Osteoblast (primary cell): ENCODE results near the gene TBC1D5. TPM values are rescaled to one million over a fixed set of nuclear protein-coding genes. Genes with fewer than 3 reads are reported as not detected.

Source experiments
- DNase-seq: peaks from one replicate; pipeline ENCODE4 v3.0.0; 2011; ENCODE audit warnings: low spot score, mixed read lengths; ENCODE audit not compliant: insufficient read length; ENCODE audit errors: missing footprints
- H2AFZ ChIP-seq: 2 replicates; pipeline ENCODE4 v1.6.0; 2011; ENCODE audit warnings: mild to moderate bottlenecking, low read length
- H3K27ac ChIP-seq: 2 replicates; pipeline ENCODE4 v1.5.1; 2011; ENCODE audit warnings: mild to moderate bottlenecking, low read depth, low read length, moderate library complexity
- H3K27me3 ChIP-seq: 2 replicates; pipeline ENCODE4 v1.6.0; 2012; ENCODE audit warnings: mild to moderate bottlenecking, control low read depth, inconsistent platforms, low read length, moderate library complexity; ENCODE audit not compliant: insufficient read depth
- H3K36me3 ChIP-seq: 2 replicates; pipeline ENCODE4 v1.5.1; 2011; ENCODE audit warnings: mild to moderate bottlenecking, low read length, control low read depth, moderate library complexity; ENCODE audit not compliant: insufficient read depth
- H3K4me1 ChIP-seq: 2 replicates; pipeline ENCODE4 v1.5.1; 2011; ENCODE audit warnings: mild to moderate bottlenecking, low read length, control low read depth, moderate library complexity; ENCODE audit not compliant: insufficient read depth
- H3K4me2 ChIP-seq: 2 replicates; pipeline ENCODE4 v1.6.0; 2011; ENCODE audit warnings: mild to moderate bottlenecking, low read length; ENCODE audit not compliant: insufficient read depth
- H3K4me3 ChIP-seq: fragments of 200-600 bp; sonication (generic); 3 replicates; pipeline ENCODE4 v1.5.1; 2012; ENCODE audit warnings: mild to moderate bottlenecking, low read length, inconsistent platforms; ENCODE audit not compliant: insufficient read depth
- H3K79me2 ChIP-seq: 2 replicates; pipeline ENCODE4 v1.6.0; 2012; ENCODE audit warnings: mild to moderate bottlenecking, low read length, control low read depth, inconsistent platforms; ENCODE audit not compliant: insufficient read depth
- H3K9me3 ChIP-seq: 2 replicates; pipeline ENCODE4 v1.5.1; 2011; ENCODE audit warnings: low read depth, low read length, control low read depth
- H4K20me1 ChIP-seq: 2 replicates; pipeline ENCODE4 v1.6.0; 2012; ENCODE audit warnings: mild to moderate bottlenecking, low read length, control low read depth; ENCODE audit not compliant: insufficient read depth
- total RNA-seq: library from RNA; depleted of rRNA; stranded (reverse); fragments of >200 nt; gene quantifications from 2 replicates; pipeline ENCODE4 v1.2.3, GENCODE V29; 2012
- TF ChIP-seq, protein P1 (sequence below): IDR thresholded peaks from 2 replicates; pipeline ENCODE4 v1.5.1; 2011; ENCODE audit warnings: mild to moderate bottlenecking, low read depth, low read length, moderate library complexity; ENCODE audit errors: extremely low read depth

TBC1D5 gene
- total RNA-seq, 1 donor, result 117 TPM

DNA sequence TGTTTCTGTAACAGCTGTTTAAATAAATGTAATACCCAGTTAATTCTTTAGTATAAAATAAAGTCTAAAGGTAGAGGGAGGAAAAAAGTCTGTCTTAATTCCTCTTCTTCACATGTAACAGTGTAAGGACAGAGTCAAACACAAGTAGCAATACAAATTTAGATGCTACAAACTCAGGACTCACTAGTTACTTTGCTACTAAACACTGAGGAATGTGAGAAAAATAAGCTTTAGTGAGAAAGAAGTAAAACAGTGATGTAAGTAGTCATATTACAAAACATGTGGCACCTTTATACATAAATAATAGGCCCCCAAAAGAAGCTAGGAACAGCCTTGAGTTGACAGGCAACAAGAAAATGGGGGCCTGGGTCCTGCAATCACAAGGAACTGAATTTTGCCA, 113.0 kb downstream of the TBC1D5 start:
- Histone ChIP-seq H3K4me3 (no peak overlapping the region), H3K36me3 (no peaks in the 10 kb centered on the region), H2AFZ (no peak overlapping the region), H3K27ac (no peak overlapping the region), H3K4me1 (peaks cover 11% of the 10 kb centered on the region), H3K27me3 (no peaks in the 10 kb centered on the region), H3K9me3 (no peaks in the 10 kb centered on the region), H4K20me1 (no peaks in the 10 kb centered on the region), H3K4me2 (no peak overlapping the region), H3K79me2 (peaks cover 3% of the 10 kb centered on the region)
- DNase-seq, result no peak
- TF ChIP-seq, protein P1, sequence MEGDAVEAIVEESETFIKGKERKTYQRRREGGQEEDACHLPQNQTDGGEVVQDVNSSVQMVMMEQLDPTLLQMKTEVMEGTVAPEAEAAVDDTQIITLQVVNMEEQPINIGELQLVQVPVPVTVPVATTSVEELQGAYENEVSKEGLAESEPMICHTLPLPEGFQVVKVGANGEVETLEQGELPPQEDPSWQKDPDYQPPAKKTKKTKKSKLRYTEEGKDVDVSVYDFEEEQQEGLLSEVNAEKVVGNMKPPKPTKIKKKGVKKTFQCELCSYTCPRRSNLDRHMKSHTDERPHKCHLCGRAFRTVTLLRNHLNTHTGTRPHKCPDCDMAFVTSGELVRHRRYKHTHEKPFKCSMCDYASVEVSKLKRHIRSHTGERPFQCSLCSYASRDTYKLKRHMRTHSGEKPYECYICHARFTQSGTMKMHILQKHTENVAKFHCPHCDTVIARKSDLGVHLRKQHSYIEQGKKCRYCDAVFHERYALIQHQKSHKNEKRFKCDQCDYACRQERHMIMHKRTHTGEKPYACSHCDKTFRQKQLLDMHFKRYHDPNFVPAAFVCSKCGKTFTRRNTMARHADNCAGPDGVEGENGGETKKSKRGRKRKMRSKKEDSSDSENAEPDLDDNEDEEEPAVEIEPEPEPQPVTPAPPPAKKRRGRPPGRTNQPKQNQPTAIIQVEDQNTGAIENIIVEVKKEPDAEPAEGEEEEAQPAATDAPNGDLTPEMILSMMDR, result no peak

DNA sequence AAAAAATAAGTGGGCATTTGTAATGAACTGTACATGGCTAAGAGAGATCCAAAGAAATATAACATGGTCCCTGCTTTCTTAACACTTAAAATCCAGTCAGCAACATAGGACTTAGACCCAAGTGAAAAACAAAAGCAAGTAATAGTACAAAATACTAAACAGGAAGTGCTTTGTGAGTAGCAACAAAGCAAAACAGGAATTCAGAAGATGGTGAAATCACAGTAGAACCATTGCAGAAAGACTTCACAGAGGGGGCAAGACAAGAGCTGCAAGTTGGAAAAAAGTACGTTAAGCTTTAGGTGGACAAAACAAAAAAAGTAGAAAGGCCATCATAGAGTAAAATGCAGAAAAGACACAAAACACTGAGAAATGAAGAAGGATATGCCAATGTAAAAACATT, 116.0 kb downstream of the TBC1D5 start:
- H3K4me2 ChIP-seq, result no peak overlapping the region
- H3K27me3 ChIP-seq, result no peaks in the 10 kb centered on the region
- H3K36me3 ChIP-seq, result no peaks in the 10 kb centered on the region
- no peak overlapping the region for H3K27ac ChIP-seq
- no peak overlapping the region for H3K4me3 ChIP-seq
- no peak for DNase-seq
- H2AFZ ChIP-seq, result no peak overlapping the region
- H3K9me3 ChIP-seq, result no peaks in the 10 kb centered on the region
- H3K4me1 ChIP-seq, result no peaks in the 10 kb centered on the region
- no peaks in the 10 kb centered on the region for H4K20me1 ChIP-seq
- TF ChIP-seq, protein P1, result no peak
- H3K79me2 ChIP-seq, result peaks cover under 1% of the 10 kb centered on the region

DNA sequence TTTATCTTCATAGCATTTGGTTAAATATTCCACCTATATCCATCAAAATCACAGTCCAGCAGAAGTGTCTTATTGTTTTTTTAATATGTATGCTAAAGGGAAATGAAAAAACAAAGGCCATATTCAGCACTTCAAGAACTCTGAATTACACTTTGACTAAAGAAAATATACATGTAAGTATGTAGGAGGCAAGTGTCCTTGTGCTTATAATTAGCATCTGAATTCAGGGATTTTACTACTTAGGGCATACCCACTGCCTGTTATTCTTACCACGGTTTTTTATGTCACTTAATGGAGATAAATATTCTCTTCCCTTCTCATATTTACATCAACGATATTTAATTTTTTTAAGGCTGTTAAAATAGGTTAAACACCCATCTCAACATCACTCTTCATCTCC, 117.3 kb downstream of the TBC1D5 start:
- Histone ChIP-seq H4K20me1 (no peaks in the 10 kb centered on the region), H3K79me2 (no peaks in the 10 kb centered on the region), H3K27ac (no peak overlapping the region), H3K4me2 (no peak overlapping the region), H3K9me3 (no peaks in the 10 kb centered on the region), H3K4me1 (no peaks in the 10 kb centered on the region), H2AFZ (no peak overlapping the region), H3K4me3 (no peak overlapping the region), H3K27me3 (no peaks in the 10 kb centered on the region), H3K36me3 (no peaks in the 10 kb centered on the region)
- DNase-seq, result no peak
- TF ChIP-seq, protein P1, result no peak

DNA sequence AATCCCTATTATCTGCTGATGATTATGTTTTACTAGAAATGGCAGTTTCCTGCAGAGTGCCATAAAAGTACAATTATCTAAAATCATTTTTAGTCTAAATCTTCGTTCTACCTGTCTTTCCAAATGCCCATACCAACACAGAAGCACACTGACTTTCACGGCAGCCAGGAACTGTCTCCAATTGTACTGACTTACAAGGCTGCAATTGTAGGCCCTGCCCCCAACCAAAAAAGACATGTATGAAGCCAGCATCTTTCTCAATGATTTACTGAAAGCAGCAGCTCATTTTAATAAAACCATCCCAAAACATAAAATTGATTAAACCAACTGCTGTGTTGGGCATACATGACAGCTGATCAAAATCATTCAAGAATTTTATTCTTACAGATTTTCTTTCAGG, 119.0 kb downstream of the TBC1D5 start:
- no peaks in the 10 kb centered on the region for H4K20me1 ChIP-seq
- DNase-seq, result no peak

More for the DNA sequence above, 119.0 kb downstream of the TBC1D5 start:
- Histone ChIP-seq H3K4me2 (no peak overlapping the region), H3K4me1 (no peaks in the 10 kb centered on the region), H2AFZ (no peak overlapping the region), H3K27me3 (no peaks in the 10 kb centered on the region), H3K9me3 (no peaks in the 10 kb centered on the region), H3K79me2 (no peaks in the 10 kb centered on the region), H3K4me3 (no peak overlapping the region), H3K27ac (no peak overlapping the region), H3K36me3 (no peaks in the 10 kb centered on the region)
- TF ChIP-seq, protein P1, result no peak
